NCI-H2029 (cell line): ENCODE measurements around the gene ARMC3.
A peak's percentile ranks its signal among the peaks of the same experiment; 100 is the strongest.
"Not testable (repeated sequence)": the region's sequence is repeated elsewhere in the genome, so short reads cannot be mapped to it uniquely, and the experiment has no call there.

ENCODE experiments used
- DNase-seq: peaks from one replicate; lab custom pipeline; 2025; lab: John Stamatoyannopoulos, UW

ARMC3 gene, protein sequence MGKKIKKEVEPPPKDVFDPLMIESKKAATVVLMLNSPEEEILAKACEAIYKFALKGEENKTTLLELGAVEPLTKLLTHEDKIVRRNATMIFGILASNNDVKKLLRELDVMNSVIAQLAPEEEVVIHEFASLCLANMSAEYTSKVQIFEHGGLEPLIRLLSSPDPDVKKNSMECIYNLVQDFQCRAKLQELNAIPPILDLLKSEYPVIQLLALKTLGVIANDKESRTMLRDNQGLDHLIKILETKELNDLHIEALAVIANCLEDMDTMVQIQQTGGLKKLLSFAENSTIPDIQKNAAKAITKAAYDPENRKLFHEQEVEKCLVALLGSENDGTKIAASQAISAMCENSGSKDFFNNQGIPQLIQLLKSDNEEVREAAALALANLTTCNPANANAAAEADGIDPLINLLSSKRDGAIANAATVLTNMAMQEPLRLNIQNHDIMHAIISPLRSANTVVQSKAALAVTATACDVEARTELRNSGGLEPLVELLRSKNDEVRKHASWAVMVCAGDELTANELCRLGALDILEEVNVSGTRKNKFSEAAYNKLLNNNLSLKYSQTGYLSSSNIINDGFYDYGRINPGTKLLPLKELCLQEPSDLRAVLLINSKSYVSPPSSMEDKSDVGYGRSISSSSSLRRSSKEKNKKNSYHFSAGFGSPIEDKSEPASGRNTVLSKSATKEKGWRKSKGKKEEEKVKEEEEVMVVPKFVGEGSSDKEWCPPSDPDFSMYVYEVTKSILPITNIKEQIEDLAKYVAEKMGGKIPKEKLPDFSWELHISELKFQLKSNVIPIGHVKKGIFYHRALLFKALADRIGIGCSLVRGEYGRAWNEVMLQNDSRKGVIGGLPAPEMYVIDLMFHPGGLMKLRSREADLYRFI

DNA sequence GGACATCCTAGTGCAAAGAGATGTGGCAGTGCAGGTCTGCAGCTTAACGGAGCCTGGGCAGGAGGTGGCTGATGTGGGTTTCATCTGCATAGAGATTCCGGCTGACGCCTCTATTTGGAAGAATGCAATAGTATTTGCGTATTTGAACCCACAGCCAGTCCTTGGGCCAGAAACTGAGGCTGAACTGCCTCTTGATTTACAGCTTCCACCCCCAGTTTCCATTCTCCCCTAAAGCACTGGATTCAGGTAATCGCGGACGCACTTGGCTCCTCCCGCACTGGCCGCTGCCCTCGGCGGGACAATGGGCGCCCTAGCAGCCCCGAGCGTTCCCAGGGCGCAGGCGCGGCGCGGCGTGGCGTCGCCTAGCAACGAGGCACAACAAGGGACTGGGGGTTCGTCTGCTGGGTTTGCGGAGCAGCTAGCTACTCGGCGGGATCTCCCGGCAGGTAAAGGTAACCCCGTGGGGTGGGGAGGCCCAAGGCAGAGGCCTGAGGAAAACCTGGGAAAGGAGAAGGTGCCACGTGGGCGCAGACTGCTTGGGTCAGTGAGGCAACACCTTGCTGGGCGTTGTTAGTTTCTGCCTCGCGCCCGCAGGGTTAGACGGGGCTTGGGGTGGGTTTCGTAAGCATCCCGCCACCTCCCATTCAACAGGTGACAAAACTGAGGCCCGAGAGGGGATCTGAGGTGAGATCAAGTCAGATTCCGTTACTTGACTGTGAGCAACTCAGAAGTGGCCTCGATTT is at the start of gene ARMC3:
TSS of gene ARMC3 (plus strand) at position 393 of the 743 bp plus-strand sequence. CDS start 3,944 bp downstream, outside the sequence.
- peak; percentile 1 for DNase-seq

DNA sequence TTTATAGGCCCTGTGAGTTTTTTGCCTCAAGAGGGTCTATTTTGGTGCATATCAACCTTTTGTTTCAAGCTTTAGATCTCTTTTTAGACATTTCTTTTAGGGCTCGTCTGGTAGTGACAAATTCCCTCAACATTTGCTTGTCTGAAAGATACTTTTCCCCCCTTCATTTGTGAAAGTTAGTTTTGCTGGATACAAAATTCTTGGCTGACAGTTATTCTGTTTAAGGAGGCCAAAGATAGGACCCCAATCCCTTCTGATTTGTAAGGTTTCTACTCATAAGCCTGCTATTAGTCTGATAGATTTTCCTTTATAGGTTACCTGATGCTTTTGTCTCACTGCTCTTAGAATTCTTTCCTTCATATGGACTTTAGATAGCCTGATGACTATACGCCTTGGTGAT is 36.1 kb upstream of the ARMC3 start:
- DNase-seq = no peak

DNA sequence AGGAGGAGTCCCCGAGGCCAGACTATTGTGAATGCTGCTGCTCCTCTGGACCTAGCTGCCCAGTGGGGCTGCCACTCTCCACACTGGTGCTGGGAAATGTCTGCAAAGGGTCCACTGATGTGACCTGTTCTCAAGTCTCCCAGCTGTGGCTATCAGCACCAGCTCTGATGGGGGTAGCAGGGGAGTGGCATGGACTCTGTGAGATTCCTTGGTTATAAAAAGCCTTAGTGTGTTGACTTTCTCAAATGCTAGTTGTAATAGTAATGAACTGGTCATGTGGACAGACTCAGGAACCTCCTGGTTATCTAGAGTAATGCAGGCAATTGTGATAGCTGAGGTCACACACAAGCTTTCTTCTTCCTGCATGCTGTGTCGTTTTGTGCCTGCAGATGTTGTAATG is 34.1 kb upstream of the ARMC3 start:
- no peak for DNase-seq

DNA sequence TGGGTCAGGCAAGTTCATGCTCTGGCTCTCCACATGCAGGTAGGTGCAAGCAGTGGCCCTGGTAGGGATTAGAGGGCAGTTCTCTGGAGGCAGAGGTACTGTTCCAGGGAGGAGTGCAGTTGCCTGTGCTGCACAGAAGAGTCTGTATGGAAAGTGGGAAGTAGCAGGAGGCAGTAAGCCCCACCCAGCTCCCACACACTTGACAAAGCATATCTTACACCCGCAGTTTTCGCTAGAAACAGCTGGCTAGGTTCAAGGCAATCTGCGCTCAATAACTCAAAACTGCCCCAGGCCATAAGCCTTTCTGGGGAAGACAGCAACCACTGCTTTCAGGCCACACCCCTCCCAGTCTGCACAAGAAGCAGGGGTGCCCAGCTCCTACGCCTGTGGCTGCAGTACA is 33.1 kb upstream of the ARMC3 start:
- no peak for DNase-seq

DNA sequence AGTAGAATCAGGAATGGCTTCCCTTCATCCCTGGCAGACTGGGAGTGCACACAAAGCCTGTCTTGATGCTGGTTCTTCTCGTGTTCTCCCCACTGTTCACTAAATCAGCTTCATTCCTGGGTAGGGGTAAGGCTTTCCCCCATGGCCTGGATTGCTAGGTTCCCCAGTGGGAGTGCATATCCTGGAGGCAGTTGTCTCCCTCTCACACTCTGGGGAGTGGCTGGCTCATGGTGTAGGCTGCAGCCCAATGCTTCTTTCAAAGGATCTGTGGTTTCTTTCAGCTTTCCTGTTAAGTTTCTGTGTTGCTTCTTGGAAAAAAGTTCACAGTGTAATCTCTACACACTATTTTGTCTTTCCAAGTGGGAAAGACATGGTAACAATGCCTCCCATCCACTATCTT is 32.6 kb upstream of the ARMC3 start:
- no peak for DNase-seq

DNA sequence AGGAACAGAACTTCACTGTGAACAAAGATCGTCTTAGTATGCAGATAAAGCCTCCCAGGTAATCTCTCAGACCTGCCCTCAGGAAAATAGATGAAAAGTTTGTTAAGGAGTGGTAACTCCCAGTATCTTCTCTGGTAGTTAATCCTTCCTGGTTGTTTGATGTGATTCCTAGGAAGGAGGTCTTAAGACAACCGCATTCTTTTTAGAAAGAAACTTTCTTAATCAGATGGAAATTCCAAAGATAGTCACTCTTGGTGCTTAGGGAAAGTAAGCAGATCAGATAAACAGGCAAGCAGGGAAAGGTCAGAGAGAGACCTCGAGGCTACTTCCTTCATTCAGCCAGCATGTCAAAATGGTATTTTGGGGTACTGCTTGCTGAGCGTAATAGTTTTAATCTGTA is 30.5 kb upstream of the ARMC3 start:
- DNase-seq = no peak

DNA sequence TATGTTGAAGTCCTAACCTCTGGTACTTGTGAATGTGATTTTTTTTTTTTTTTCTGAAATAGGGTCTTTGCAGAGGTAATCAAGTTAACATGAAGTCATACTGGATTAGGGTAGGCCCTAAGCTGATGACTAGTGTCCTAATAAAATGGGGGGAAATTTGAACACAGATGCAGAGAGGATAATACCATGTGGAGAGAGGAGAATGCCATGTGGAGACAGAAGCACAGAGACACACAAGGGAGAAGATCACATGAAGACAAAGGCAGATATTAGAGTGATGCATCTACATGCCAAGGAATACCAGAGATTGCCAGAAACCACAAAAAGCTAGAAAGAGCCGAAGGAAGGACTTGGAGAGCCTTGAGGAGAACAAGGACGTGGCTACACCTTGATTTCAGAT is 28.5 kb upstream of the ARMC3 start:
- DNase-seq = no peak

DNA sequence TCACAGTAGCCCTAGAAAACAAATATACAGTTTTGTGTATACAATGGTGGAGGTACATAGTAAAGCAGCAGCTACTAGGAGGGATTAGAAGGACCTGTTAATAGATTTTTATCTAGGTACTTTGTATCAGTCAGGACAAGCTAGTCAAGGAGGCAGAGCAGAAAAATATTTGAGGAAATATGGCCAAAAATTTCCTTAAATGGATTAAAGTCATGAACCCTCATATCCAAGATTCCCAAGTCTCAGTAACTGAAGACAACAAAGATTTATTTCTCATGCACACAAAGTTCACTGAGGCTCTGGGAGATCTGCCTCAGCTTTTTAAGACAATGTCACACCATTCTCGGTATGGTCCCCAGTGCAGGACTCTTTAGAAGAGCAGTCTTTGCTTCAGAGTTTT is 28.1 kb upstream of the ARMC3 start:
- no peak for DNase-seq

DNA sequence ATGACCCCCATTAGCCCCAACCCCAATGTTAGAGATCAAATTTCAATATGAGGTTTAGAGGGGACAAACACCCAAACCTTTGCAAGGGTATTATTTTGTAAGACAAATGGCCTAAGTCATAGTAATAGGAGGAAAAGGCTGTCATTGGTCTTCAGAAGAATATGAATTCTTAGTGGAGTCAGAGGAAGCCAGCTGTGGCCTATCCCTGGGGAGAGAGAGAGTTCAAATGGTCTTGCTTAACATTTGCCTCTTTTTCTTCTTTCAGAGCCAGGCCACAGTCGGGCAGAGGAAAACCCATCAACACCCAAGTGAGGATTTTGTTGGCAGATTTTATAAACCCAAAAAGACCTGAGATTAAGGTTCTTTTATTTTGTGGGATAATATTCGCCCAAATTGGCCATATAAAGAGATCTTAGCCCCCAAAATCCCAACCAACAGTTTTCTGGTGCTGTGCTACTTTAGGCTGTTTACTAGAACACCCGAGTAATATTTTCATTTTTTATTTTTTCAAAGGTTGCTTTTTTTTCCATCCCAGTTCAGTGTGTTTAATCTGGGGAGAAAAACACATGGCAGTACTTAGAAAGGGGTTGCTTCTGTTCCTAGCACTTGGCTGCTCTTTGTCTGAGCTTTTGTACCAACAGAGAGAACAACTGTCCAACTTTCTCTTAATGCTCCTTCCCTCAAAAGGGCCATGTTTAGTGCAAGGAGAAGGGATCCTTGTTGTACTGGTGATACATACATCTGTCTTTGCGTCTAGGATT is 26.8 kb upstream of the ARMC3 start:
- DNase-seq = no peak

DNA sequence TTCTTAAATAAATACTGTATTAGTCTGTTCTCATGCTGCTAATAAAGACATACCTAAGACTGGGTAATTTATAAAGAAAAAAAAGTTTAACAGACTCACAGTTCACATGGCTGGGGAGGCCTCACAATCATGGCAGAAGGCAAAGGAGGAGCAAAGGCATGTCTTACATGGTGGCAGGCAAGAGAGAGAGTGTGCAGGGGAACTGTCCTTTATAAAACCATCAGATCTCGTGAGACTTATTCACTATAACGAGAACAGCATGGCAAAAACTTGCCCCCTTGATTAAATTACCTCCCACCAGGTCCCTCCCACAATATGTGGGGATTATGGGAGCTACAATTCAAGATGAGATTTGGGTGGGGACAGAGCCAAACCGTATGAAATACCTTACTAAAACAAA is 25.7 kb upstream of the ARMC3 start:
- DNase-seq = not testable (repeated sequence)

DNA sequence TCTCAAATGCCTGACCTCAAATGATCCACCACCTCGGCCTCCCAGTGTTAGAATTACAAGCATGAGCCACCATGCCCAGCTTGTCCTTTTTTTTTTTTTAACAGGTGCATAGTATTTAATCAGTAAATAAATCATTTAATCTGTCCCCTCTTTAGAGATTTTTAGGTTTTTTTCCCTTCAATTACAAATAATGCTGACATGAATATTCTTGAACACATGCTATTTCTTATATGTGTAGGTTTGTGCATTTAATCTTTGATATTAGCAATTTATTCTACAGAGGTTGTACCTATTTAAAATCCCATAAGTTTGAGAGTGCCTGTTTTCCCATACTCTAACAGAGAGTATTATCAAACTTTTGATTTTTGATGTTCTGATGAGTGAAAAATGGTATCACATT is 24.2 kb upstream of the ARMC3 start:
- no peak for DNase-seq

DNA sequence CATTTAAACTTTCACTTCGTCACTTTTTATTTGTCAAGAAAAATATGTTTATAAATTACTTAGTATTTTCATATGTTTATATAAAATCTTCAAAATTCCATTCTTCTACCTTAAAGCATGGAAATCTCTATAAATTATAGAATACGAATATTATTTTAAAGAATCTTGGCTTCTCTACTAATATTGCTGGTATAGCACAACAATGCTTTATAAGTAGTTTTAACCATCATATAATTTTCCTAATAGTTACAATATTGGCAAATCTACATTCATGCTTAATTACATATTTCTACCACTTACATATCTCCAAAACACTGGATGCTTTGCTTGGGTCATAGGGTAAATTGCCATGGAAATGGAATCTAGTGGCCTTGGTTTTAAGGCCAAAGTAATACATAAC is 21.1 kb upstream of the ARMC3 start:
- DNase-seq = no peak

DNA sequence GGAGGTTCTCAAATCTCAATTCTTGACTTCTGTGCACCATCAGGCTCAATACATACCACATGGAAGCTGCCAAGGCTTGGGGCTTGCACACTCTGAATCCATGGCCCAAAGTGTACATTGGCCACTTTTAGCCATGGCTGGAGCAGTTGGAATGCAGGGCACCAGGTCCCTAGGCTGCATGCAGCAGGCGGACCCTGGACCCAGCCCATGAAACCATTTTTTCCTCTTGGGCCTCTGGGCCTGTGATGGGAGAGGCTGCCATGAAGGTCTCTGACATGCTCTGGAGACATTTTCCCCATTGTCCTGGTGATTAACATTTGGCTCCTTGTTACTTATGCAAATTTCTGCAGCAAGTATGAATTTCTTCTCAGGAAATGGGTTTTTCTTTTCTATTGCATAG is 19.0 kb upstream of the ARMC3 start:
- DNase-seq = no peak

DNA sequence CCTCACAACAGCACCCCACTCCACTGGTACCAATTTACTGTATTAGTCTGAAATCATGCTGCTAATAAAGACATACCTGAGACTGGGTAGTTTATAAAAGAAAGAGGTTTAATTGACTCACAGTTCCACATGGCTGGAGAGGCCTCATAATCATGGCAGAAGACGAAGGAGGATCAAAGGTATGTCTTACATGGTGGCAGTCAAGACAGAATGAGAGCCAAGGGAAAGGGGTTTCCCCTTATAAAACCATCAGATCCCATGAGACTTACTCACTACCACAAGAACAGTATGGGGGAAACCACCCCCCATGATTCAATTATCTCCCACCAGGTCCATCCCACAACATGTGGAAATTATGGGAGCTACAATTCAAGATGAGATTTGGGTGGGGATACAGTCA is 18.2 kb upstream of the ARMC3 start:
- not testable (repeated sequence) for DNase-seq

DNA sequence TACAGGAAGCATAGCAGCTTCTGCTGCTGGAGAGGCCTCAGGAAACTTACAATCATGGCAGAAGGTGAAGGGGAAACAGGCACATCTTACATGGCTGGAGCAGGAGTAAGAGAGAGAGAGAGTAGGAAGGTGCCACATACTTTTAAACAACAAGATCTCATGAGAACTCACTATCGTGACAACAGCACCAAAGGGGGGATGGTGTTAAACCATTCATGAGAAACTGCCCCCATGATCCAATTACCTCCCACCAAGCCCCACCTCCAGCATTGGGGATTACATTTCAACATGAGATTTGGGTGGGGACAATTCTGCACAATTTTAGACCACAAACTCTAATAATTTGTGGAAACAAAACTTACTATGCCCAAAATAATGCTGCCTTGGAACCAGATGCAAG is 16.8 kb upstream of the ARMC3 start:
- DNase-seq = no peak

DNA sequence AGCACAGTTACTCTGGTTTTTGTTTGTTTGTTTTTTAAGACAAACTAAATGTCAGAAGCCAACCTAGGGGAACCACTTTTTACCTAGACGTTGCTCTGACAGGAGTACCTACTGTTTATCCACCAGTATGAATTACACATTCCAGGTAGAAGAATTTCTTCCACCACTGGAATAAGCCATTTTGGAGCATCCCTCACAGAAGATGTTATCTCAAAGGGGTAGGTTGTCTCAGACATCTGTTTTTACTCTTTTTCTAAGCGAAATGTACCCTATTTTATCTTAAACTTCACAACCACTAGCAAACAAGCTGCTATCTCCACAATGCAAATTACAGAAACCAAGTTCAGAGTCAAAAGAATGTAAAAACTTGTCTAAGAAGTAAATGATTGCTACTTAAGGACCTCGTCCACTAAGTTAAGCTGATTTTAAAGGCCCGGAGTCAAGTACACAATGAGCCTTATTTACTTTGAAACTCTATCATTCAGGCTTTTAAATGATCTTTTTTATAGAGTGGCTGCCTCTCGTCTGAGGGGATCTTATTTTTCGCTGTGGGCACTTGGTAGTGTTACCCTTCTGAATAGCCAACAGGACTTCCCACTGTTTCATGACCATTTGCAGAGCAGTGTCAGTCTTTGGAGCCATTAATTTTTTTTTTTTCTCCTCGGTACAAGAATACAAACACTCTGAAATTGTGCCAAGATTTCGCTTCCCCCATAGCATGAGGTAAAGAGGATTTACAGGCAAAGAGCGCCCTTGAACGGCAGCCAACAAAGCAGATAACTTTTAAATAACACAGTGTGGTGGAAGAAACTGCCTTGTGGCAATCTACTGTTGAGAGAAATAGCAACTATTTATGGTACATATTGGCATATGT is 15.7 kb upstream of the ARMC3 start:
- peak; percentile 1 for DNase-seq

DNA sequence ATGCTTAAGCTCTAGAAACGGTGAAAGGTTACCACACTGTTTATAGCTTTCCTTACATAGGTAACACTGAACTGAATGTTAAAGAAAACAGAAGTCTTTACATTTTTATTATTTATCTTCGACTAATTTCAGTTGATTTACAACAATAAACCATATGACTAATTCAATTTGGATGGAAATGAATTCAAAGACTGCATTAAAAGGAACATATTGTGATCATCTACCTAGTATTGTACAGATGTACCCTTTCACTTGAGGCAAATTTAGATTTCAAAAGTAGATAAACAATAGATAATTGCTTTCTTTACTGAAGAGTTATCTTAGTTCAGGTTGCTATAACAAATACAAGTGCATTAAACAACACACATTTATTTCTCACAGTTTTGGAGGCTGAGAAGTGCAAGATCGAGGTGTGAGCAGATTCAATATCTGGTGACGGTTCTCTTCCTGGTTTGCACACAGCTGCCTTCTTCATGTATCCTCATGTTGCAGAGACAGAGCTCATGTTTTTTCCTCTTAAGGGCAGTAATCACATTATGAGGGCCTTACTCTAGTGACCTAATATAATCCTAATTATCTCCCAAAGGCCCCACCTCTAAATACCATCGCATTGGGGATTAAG is 15.0 kb upstream of the ARMC3 start:
- DNase-seq = no peak

DNA sequence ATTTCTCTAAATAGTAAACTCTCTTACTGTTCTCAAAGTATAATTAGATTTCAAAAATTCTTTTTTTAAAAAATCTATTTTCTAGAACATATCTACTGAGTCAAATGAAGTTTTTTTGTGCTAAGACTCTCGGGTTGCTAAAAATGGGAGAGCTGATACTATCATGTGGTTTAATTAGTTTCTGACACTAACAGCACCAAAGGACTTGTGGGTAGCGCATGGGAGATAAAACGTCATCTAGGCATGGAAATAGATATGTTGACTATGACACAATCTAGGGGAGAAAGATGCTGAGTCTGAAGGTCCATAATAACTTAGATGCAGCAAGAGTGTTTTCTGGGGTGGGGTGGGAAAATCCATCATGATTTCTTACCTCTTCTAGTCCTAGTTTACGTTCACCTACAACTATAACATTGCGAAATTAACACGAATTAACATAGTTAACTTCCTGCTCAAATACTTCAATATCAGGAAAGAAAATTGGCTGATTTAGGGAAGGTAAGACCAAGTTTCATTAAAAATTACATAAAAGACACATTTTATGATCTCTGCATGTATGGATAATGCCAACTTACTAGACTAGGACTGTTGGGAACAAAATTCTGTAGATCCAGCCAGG is 14.3 kb upstream of the ARMC3 start:
- no peak for DNase-seq

DNA sequence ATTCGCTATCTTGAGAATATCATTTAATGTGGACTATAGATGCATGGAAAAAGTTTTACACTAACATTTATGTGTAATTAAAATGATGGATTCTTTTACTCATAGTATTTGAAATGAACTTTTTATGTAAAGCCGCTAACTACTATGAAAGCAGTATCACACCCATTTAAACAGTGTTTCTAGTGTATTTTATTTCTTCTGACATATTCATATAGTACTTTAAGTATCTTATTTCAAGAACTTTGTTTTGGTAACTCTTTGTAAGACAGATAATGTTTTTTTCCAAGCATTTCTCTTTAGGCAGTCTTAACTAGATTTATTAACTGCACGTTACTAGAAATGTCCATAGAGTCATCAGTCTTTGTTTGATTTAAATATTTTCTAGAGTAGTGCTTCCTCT is 12.5 kb upstream of the ARMC3 start:
- no peak for DNase-seq

DNA sequence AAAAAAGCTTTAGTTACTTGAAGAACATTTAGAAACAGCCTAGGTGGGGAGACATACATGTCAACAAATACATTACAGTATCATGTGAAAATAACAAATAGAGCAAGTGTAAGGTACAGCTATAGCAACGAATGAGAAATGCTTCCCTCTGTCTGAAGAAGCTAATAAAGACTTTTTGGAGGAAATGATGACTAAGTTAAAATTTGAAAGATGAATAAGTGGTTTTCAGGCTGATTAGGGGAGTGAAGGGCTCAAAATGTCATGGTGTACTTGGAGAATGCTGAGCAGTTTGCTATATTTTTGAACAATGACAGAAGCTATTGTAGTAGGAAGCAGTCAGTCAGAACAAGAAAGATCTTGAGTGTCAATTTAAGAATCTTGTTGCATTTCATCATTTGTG is 2.8 kb upstream of the ARMC3 start:
- DNase-seq = no peak
